AML-193 (cell line): ENCODE data around the gene DNM2.

Experiments used
- DNase-seq, 2 experiments: peaks; one replicate each; lab custom pipeline; 2025; lab: John Stamatoyannopoulos, UW

The DNM2 gene

DNA sequence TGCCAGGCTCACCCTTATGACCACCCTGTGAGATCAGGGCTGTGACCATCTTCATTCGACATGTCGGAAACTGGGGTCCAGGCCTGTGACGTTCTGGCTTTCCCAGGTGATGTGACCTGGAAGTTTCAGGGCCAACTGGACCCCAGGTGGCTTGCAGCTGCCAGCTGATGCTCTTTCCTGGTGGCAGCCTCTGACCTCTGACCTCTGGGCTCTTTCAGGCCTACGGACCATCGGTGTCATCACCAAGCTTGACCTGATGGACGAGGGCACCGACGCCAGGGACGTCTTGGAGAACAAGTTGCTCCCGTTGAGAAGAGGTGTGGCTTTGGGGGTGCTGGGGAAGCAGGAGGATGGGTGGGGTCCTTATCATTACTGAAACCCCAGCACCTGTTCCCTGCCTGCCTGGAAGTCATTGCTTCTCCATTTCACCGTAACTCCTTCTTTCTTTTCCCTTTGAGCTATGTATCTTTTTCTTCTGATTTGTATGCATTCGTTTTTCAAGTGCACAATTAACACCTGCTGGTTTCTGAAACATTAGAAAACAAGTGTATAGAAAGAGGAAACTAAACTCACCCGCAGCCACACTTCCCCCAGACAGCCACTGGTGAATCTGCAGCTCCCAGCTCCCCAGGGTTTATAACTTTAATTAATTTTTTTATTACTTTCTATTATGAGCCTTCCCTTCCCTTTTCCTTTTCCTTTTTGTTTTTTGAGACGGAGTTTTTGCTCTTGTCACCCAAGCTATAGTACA lies 59.2 kb downstream of the DNM2 start:
- DNase-seq, result no peak

DNA sequence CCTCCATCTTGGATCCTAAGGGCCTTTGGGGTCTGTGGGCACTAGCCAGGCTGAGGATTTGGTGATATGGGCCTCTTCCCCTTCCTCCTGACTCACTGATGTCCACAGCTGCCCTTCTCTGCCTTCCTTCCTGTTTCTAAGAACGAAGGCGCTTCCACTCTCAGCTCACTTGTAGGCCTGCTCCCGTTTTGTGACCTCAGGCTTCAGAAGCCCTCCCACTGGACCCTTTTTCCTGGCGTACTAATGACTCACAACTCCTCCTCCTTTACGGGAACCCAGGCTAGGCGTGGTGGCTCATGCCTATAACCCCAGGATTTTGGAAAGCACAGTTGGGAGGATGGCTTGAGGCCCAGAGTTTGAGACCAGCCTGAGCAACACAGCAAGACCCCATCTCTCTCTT lies 62.5 kb downstream of the DNM2 start:
- DNase-seq, result peak; percentile 18 to 38

- no peak for DNase-seq
Measured at GRCh38 chr19:10782795-10783194, 64.9 kb downstream of the DNM2 start.

- DNase-seq, result peak; percentile 45 to 58
Measured at GRCh38 chr19:10784257-10784656, 66.4 kb downstream of the DNM2 start.

DNA sequence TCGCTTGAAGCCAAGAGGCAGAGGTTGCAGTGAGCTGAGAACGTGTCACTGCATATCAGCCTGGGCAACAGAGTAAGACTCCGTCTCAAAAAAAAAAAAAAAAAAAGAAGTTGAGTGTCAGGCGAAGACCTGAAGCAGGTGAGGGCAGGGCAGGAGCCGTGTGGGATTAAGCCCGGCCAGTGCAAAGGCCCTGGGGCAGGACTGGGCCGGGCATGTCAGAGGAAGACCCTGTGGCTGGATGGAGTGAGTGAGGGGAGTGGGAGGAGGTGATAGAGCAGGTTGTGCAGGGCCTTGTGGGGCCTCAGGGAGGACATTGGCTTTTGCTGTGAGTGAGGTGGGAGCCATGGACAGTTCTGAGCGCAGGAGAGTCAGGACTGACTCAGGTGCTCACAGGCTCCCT lies 70.3 kb downstream of the DNM2 start:
- DNase-seq, result no peak

DNA sequence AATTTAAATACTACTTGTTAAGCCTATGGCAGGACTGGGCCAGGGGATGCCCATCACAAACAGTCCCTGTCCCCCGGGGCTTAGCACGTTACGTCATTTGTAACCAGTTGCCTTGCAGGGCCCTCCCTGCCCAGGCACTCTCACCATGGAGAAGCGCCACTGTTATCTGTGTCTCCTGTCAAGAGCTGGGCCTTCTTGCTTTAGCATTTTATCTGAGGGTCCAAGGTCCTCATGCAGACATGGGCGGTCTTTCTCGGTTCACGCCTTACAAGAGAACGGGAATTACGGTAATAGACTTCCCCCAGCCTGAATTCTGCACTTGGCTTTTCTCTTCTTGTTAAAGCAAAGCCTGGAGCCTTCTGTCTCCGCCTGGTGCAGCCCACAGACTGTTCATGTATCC lies 72.0 kb downstream of the DNM2 start:
- no peak for DNase-seq

DNA sequence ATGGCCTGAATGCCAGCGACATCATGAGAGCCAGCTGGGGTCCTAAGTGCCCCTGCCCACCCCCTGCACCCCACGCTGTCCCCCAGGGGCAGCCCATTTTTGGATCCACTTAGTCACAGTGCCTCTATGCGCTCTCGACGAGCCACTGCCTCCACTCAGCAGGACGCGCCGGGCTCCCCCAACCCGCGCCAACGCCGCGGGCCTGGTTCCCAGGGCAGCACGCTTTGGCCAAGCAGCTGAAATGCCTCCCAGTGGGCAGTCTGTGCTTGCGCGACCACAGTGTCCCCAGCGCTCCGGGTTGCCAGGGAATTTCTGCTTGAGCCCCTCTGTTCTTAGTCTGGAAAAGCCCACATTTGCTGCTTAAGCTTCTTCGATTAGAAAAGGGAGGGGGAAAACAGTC lies 78.8 kb downstream of the DNM2 start:
- no peak for DNase-seq

GRCh38 chr19:10797078-10797477 lies 79.2 kb downstream of the DNM2 start:
- DNase-seq, result no peak

GRCh38 chr19:10797541-10798256 lies 79.8 kb downstream of the DNM2 start:
- no peak for DNase-seq

DNA sequence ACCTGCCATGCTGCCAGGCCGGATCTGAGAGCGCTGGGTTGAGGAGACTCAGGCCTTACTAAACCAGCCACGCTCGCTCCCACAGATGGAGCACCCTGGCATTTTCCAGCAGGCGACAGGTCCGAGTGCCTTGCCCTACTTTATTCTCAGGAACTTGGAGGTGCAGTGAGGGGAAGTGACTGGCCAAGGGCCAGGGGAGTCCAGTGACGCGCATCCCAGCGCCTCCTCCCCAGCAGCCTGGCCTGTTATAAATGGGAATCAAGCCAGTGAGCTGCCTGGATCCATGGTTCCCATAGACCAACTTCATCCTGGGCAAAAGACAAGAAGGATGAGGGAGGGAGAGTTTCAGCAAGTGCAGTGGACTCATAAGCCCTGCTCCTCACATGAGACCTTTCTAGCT lies 82.6 kb downstream of the DNM2 start:
- DNase-seq, result no peak

- no peak for DNase-seq
Measured at GRCh38 chr19:10802479-10802878, 84.6 kb downstream of the DNM2 start.

GRCh38 chr19:10803252-10803651 lies 85.4 kb downstream of the DNM2 start:
- no peak for DNase-seq

GRCh38 chr19:10805065-10805757 lies 87.3 kb downstream of the DNM2 start:
- peak in 1 of 2 experiments; percentile 31 for DNase-seq

- DNase-seq, result no peak
Measured at GRCh38 chr19:10805758-10806247, 87.9 kb downstream of the DNM2 start.

- no peak for DNase-seq
Measured at GRCh38 chr19:10808937-10809649, 91.2 kb downstream of the DNM2 start.

- peak in 1 of 2 experiments; percentile 9 for DNase-seq
Measured at GRCh38 chr19:10809651-10810285, 91.9 kb downstream of the DNM2 start.

- DNase-seq, result no peak
Measured at GRCh38 chr19:10811391-10812111, 93.7 kb downstream of the DNM2 start.

DNA sequence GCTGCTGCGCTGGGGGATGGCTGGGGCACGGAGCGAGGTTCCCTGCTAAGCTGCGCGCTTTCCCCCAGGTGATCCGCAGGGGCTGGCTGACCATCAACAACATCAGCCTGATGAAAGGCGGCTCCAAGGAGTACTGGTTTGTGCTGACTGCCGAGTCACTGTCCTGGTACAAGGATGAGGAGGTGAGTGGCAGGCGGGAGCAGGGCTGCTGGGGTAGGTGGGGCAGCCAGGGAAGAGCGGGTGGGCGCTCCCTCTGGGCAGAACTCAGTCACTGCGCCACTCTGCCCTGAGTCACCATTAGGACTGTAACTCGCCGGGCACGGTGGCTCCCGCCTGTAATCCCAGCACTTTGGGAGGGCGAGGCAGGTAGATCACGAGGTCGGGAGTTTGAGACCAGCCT lies 94.3 kb downstream of the DNM2 start:
- no peak for DNase-seq

DNA sequence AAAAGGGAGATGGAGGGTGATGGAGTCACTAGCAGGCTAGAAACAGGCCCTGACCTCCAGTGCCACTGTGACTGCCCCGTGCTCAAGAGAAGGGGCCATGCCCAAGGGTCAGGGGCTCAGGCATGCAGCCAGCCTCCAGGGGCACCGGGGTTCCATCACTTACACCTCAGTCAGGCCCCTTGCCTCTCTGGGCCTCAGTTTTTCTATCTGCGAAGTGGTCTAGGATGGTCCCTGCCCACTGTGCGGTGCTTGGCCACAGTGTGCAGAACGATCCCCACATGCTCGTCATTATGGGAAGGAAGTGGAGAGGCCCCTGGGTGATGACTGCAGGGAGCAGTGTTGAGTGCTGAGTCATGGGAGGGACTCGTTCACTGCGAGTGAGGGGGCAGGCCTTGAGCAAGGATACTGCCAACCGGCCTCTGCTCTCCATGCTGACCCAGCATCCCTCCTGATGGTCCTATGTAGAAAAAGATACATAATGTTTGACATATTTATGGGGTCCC lies 95.1 kb downstream of the DNM2 start:
- peak; percentile 69 to 78 for DNase-seq

DNA sequence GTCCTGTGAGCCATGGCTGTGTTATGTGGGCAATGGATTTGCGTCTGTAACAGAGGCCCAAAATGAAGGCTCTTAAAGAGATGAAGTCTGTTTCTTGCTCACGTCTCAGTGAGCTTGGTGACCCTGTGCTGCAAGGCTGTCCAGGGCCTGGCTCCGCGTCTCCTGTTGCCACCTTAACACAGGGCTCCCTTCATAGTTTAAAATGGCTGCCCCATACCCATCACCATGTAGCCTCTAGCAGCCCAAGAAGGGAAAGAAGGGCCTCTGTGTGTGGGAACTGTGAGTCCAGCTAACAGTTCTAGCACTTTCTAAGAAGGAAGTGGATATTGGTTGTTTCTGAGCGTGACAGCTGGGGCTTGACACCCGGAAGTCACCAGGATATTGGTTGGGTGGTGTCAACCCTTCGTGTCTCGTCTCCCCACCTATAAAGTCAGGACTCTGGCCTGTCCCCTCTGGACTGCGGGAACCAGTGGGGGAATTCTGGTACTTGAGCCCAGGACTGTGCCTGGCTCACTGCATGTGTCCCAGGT lies 97.2 kb downstream of the DNM2 start:
- DNase-seq, result no peak
